Kasumi-1 (cell line): ENCODE data around the gene OCIAD1.
"Not testable (repeated sequence)": the region's sequence is repeated elsewhere in the genome, so short reads cannot be mapped to it uniquely, and the experiment has no call there.

Experiments
- DNase-seq, 2 experiments: peaks; one replicate each; lab custom pipeline; 2025; lab: John Stamatoyannopoulos, UW

Gene OCIAD1

GRCh38 chr4:48816971-48817370, 13.9 kb upstream of the OCIAD1 start:
- no peak for DNase-seq

GRCh38 chr4:48821431-48821830, 9.5 kb upstream of the OCIAD1 start:
- DNase-seq = peak; percentile 38 to 46

GRCh38 chr4:48827622-48828021, 3.3 kb upstream of the OCIAD1 start:
- DNase-seq = no peak

- DNase-seq = peak in 1 of 2 experiments; percentile 66
These were observed 693 bp downstream of the OCIAD1 start for GRCh38 chr4:48831532-48832030.

GRCh38 chr4:48832571-48832970, 1.7 kb downstream of the OCIAD1 start:
- DNase-seq = no peak

- DNase-seq = no peak
These were observed 5.8 kb downstream of the OCIAD1 start for GRCh38 chr4:48836658-48837057.

- DNase-seq = no peak
These were observed 10.3 kb downstream of the OCIAD1 start for GRCh38 chr4:48841045-48841827.

GRCh38 chr4:48844843-48845242, 14.0 kb downstream of the OCIAD1 start:
- no peak for DNase-seq

GRCh38 chr4:48848799-48849198, 17.9 kb downstream of the OCIAD1 start:
- DNase-seq = not testable (repeated sequence)

- DNase-seq = no peak
These were observed 20.8 kb downstream of the OCIAD1 start for GRCh38 chr4:48851651-48852050.

- DNase-seq = no peak
These were observed 22.9 kb downstream of the OCIAD1 start for GRCh38 chr4:48853604-48854394.

- no peak for DNase-seq
These were observed 23.5 kb downstream of the OCIAD1 start for GRCh38 chr4:48854395-48854683.

- no peak for DNase-seq
These were observed 24.1 kb downstream of the OCIAD1 start for GRCh38 chr4:48854982-48855381.

- peak in 1 of 2 experiments; percentile 21 for DNase-seq
These were observed 27.2 kb downstream of the OCIAD1 start for GRCh38 chr4:48858130-48858529.

- DNase-seq = no peak
These were observed 31.1 kb downstream of the OCIAD1 start for GRCh38 chr4:48862038-48862437.

GRCh38 chr4:48862661-48863060, 31.8 kb downstream of the OCIAD1 start:
- DNase-seq = no peak

- no peak for DNase-seq
These were observed 32.8 kb downstream of the OCIAD1 start for GRCh38 chr4:48863728-48864127.

GRCh38 chr4:48864696-48865095, 33.8 kb downstream of the OCIAD1 start:
- not testable (repeated sequence) for DNase-seq

GRCh38 chr4:48877827-48878535, 47.1 kb downstream of the OCIAD1 start:
- no peak for DNase-seq

GRCh38 chr4:48879561-48880442, 48.9 kb downstream of the OCIAD1 start:
- no peak for DNase-seq

GRCh38 chr4:48881646-48882045, 50.8 kb downstream of the OCIAD1 start:
- DNase-seq = not testable (repeated sequence)

GRCh38 chr4:48889750-48890149, 58.9 kb downstream of the OCIAD1 start:
- not testable (repeated sequence) for DNase-seq
